Gastroesophageal sphincter (tissue), 4 donors: Measurements from ENCODE around the gene OBSL1. TPM values are rescaled to one million over a fixed set of nuclear protein-coding genes. Genes with fewer than 3 reads are reported as not detected.

Experiments used
- small RNA-seq, 4 donors: library from RNA; depleted of rRNA; stranded (forward); fragments of <200 nt; gene quantifications; one replicate each; pipeline ENCODE3, GENCODE V24; 2016
- total RNA-seq, 4 donors: library from RNA; depleted of rRNA; stranded (reverse); fragments of >200 nt; gene quantifications; one replicate each; pipeline ENCODE4 v1.1.0, GENCODE V29; 2016

Gene OBSL1
- total RNA-seq, 4 donors from 2014 or later = 73.2 to 118 (median 81.6) TPM

Small RNA genes within 50 kb of the gene (small RNA-seq; reads per million reads assigned to genes)
- gene MIR3132 (0 reads per million in 4 donors), gene RN7SKP213 (0 reads per million in 4 donors)

Other genes with a start within 250 kb of the OBSL1 start
- gene RESP18, start 238.8 kb downstream of the OBSL1 start, total RNA-seq = not detected
- gene DNPEP, start 183.6 kb downstream of the OBSL1 start, total RNA-seq = 10 to 100 TPM; 37.8 to 76.9 (median 59.2) TPM
- over 10,000 TPM; 10,852 to 31,720 (median 15,007) TPM for gene DES, start 153.2 kb downstream of the OBSL1 start, total RNA-seq
- gene SPEG, start 136.7 kb downstream of the OBSL1 start, total RNA-seq = 100 to 1,000 TPM in 3 of 4 donors, 10 to 100 TPM in 1; 90.2 to 307 (median 214) TPM
- gene GMPPA, start 72.6 kb downstream of the OBSL1 start, total RNA-seq = 10 to 100 TPM; 11.3 to 26.4 (median 14.2) TPM
- gene ASIC4, start 57.1 kb downstream of the OBSL1 start, total RNA-seq = under 1 TPM in 1 of 4 donors, not detected in 3; 0.16 TPM
- gene CHPF, start 27.7 kb downstream of the OBSL1 start, total RNA-seq = 10 to 100 TPM; 36.0 to 66.0 (median 54.8) TPM
- 1 to 10 TPM; 1.6 to 9.5 (median 4.1) TPM for gene TMEM198, start 27.5 kb downstream of the OBSL1 start, total RNA-seq
- gene INHA, start 771 bp upstream of the OBSL1 start, total RNA-seq = 1 to 10 TPM in 2 of 4 donors, not detected in 2; 1.8 to 4.4 TPM
- 10 to 100 TPM in 3 of 4 donors, 1 to 10 TPM in 1; 7.0 to 19.2 (median 14.7) TPM for gene STK11IP, start 26.3 kb upstream of the OBSL1 start, total RNA-seq
- 10 to 100 TPM; 10.4 to 30.6 (median 12.4) TPM for gene SLC4A3, start 56.1 kb upstream of the OBSL1 start, total RNA-seq